ENCODE measurements around the gene ARHGAP24. TPM values are rescaled to one million over a fixed set of nuclear protein-coding genes. Genes with fewer than 3 reads are reported as not detected.

Gene ARHGAP24
- total RNA-seq, 1 donor from 2014 or later: 17.8 TPM

DNA sequence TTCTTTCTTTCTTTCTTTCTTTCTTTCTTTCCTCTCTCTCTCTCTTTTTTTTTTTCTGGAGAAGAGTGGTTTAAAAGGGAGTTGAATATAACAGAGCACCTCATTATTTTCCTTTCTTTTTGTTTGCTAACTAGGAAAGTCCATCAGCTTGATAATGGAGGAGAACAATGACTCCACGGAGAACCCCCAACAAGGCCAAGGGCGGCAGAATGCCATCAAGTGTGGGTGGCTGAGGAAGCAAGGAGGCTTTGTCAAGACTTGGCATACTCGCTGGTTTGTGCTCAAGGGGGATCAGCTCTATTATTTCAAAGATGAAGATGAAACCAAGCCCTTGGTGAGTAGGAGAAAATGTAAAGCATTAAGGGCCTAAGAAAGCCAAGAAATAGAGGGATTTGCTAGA, 95.4 kb downstream of the ARHGAP24 start:
- Mint-ChIP-seq H3K9me3 (ENCODE audit: low read depth) (no peaks in the 10 kb centered on the region), H3K36me3 (ENCODE audit: insufficient read depth) (no peaks in the 10 kb centered on the region), H3K27me3 (no peaks in the 10 kb centered on the region), H3K4me1 (ENCODE audit: low read depth) (no peaks in the 10 kb centered on the region), H3K4me3 (ENCODE audit: low read depth) (no peak overlapping the region), H3K27ac (peak overlapping the region; percentile 43)
- TF ChIP-seq, protein P1, sequence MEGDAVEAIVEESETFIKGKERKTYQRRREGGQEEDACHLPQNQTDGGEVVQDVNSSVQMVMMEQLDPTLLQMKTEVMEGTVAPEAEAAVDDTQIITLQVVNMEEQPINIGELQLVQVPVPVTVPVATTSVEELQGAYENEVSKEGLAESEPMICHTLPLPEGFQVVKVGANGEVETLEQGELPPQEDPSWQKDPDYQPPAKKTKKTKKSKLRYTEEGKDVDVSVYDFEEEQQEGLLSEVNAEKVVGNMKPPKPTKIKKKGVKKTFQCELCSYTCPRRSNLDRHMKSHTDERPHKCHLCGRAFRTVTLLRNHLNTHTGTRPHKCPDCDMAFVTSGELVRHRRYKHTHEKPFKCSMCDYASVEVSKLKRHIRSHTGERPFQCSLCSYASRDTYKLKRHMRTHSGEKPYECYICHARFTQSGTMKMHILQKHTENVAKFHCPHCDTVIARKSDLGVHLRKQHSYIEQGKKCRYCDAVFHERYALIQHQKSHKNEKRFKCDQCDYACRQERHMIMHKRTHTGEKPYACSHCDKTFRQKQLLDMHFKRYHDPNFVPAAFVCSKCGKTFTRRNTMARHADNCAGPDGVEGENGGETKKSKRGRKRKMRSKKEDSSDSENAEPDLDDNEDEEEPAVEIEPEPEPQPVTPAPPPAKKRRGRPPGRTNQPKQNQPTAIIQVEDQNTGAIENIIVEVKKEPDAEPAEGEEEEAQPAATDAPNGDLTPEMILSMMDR (IDR thresholded peaks at IDR 0.05; ENCODE audit: unreplicated experiment): no peak
- DNase-seq (ENCODE audit: low spot score, unreplicated experiment): no peak

DNA sequence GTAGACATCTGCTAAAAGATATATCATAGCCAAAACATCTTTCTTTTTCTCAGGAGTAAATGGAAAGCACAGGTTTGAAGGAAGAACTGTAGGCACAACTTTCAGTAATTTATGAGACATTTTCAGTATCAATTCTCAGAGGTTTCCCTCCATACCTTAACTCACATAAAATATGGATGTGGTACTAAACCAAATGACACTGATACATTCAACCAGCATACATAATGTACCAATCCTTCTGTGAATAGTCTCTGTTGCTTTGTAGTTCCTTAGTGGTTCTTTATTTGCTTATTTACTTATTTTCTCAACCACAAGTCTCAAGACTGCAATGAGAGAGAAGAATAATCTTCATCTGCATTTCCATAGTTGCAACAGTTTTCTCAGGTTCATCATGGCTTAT, 96.1 kb downstream of the ARHGAP24 start:
- Mint-ChIP-seq H3K9me3 (ENCODE audit: low read depth) (no peaks in the 10 kb centered on the region), H3K27me3 (no peaks in the 10 kb centered on the region), H3K4me3 (ENCODE audit: low read depth) (no peak overlapping the region), H3K27ac (no peak overlapping the region), H3K36me3 (ENCODE audit: insufficient read depth) (no peaks in the 10 kb centered on the region), H3K4me1 (ENCODE audit: low read depth) (no peaks in the 10 kb centered on the region)
- TF ChIP-seq, protein P1 (IDR thresholded peaks at IDR 0.05; ENCODE audit: unreplicated experiment): no peak
- no peak for DNase-seq (ENCODE audit: low spot score, unreplicated experiment)

DNA sequence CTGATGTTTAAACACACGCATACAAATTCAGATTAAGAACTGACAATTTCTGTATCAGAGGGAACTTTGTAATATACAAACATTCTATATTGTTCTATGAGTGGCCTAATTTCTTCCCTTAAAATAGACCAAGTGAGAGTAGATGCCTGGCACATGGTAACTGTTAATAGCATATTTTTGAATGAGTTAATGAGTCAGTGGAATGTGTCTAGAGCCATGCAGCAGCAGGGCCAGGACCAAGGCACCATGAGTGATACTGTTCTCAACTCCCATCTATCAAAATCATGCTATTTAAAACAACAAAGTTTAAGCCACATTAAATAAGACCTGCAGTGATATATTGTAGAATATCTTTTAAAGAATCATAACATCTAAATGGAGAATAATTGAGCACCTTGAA, 98.3 kb downstream of the ARHGAP24 start:
- H3K36me3 Mint-ChIP-seq (ENCODE audit: insufficient read depth): no peaks in the 10 kb centered on the region
- H3K27me3 Mint-ChIP-seq: no peaks in the 10 kb centered on the region
- DNase-seq (ENCODE audit: low spot score, unreplicated experiment): no peak
- no peak overlapping the region for H3K4me3 Mint-ChIP-seq (ENCODE audit: low read depth)
- TF ChIP-seq, protein P1 (IDR thresholded peaks at IDR 0.05; ENCODE audit: unreplicated experiment): no peak
- H3K27ac Mint-ChIP-seq: no peak overlapping the region
- no peaks in the 10 kb centered on the region for H3K4me1 Mint-ChIP-seq (ENCODE audit: low read depth)
- H3K9me3 Mint-ChIP-seq (ENCODE audit: low read depth): no peaks in the 10 kb centered on the region

DNA sequence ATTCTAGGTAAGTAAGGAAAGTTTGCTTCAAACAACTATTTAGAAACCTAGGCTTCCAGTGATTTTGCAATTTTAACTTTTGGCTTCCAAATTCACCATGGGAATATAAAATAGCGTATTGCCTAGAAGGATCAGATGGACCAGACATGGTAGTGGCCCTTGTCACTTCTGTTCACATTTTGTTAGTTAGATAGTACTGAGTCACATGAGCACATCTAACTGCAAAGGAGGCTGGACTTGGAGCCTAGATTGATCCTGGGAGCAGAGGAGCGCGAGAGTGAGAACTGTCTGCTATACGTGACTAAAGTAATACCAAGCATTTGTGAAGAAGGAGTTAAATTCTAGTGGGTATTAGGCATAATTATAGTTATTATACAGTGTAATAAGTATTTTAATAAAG, 102.4 kb downstream of the ARHGAP24 start:
- no peak overlapping the region for H3K27ac Mint-ChIP-seq
- no peak for DNase-seq (ENCODE audit: low spot score, unreplicated experiment)
- no peaks in the 10 kb centered on the region for H3K36me3 Mint-ChIP-seq (ENCODE audit: insufficient read depth)
- no peaks in the 10 kb centered on the region for H3K27me3 Mint-ChIP-seq
- no peak overlapping the region for H3K4me3 Mint-ChIP-seq (ENCODE audit: low read depth)
- H3K4me1 Mint-ChIP-seq (ENCODE audit: low read depth): no peaks in the 10 kb centered on the region
- TF ChIP-seq, protein P1 (IDR thresholded peaks at IDR 0.05; ENCODE audit: unreplicated experiment): no peak
- no peaks in the 10 kb centered on the region for H3K9me3 Mint-ChIP-seq (ENCODE audit: low read depth)

DNA sequence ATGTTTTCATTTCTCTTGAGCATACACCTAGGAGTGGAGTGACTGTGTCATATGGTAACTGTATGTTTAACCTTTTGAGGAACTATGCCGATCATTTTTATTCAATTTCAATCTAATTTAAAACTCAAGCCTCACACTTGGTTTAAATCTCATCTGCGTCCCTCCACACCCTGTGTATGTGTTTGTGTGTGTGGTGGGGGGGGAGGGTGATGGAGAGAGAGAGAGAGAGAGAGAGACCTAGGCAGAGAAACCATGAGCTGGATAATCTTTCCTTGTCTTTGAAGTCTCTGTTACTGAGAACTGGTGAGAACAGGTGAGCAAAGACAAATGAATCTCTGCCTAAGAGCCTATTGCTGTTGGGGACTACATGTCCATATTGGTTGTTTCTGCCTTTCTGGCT, 105.0 kb downstream of the ARHGAP24 start:
- Mint-ChIP-seq H3K36me3 (ENCODE audit: insufficient read depth) (no peaks in the 10 kb centered on the region), H3K4me1 (ENCODE audit: low read depth) (no peaks in the 10 kb centered on the region), H3K27me3 (no peaks in the 10 kb centered on the region), H3K4me3 (ENCODE audit: low read depth) (no peak overlapping the region), H3K27ac (no peak overlapping the region), H3K9me3 (ENCODE audit: low read depth) (no peaks in the 10 kb centered on the region)
- TF ChIP-seq, protein P1 (IDR thresholded peaks at IDR 0.05; ENCODE audit: unreplicated experiment): no peak
- no peak for DNase-seq (ENCODE audit: low spot score, unreplicated experiment)

Measured in progenitor cell of endocrine pancreas (in vitro differentiated cells).